GM12865 (cell line): ENCODE measurements around the gene RAB9A.

Experiments
- DNase-seq: peaks from one replicate; pipeline ENCODE4 v3.0.0; 2010; ENCODE audit warnings: low read depth
- H3K4me3 ChIP-seq: 2 replicates; pipeline ENCODE4 v1.5.1; 2011; ENCODE audit warnings: mild to moderate bottlenecking, low read depth, low read length, control low read depth
- CTCF ChIP-seq: IDR thresholded peaks from 2 replicates; pipeline ENCODE4 v1.5.1; 2011; ENCODE audit warnings: low read length, control low read depth, low read depth, inconsistent platforms; ENCODE audit not compliant: insufficient read depth; ENCODE audit errors: missing control alignments

The RAB9A gene

GRCh38 chrX:13651150-13651549, 37.8 kb upstream of the RAB9A start:
- no peak for DNase-seq
- no peak overlapping the region for H3K4me3 ChIP-seq
- no peak for TF ChIP-seq CTCF

GRCh38 chrX:13652287-13652793, 36.6 kb upstream of the RAB9A start:
- H3K4me3 ChIP-seq: peak overlapping the region; percentile 49

GRCh38 chrX:13652850-13653693, 35.9 kb upstream of the RAB9A start, which contains the start of gene TCEANC:
Gene TCEANC, plus strand, starts transcription at chrX:13653141. Its CDS starts 9,368 bp downstream, at chrX:13662509.
- no peak for TF ChIP-seq CTCF
- peak; percentile 97 for DNase-seq
- peak within 1 kb of the TSS; percentile 61 for H3K4me3 ChIP-seq

More at GRCh38 chrX:13652287-13652793, 36.6 kb upstream of the RAB9A start:
- TF ChIP-seq CTCF: no peak
- DNase-seq: no peak

- H3K4me3 ChIP-seq: peak overlapping the region; percentile 61
- DNase-seq: no peak
- TF ChIP-seq CTCF: no peak
Measured at GRCh38 chrX:13654116-13654515, 34.8 kb upstream of the RAB9A start.

GRCh38 chrX:13655674-13656073, 33.3 kb upstream of the RAB9A start:
- no peak for DNase-seq
- no peak overlapping the region for H3K4me3 ChIP-seq
- TF ChIP-seq CTCF: no peak

- H3K4me3 ChIP-seq: no peak overlapping the region
- peak; percentile 39 for TF ChIP-seq CTCF
- DNase-seq: peak; percentile 59
Measured at GRCh38 chrX:13658602-13659001, 30.3 kb upstream of the RAB9A start.

GRCh38 chrX:13659063-13659462, 29.9 kb upstream of the RAB9A start:
- TF ChIP-seq CTCF: no peak
- no peak for DNase-seq
- no peak overlapping the region for H3K4me3 ChIP-seq
